GM12878 (cell line): ENCODE measurements around the gene LRGUK. TPM values are rescaled to one million over a fixed set of nuclear protein-coding genes. Genes with fewer than 3 reads are reported as not detected.

Experiments
- ATAC-seq: fragments of 200-7000 bp; cut with Tn5 transposase; 3 replicates; pipeline ENCODE4 v1.9.1; 2020; ENCODE audit warnings: mild to moderate bottlenecking, moderate library complexity
- BruUV-seq: library from RNA; stranded (reverse); fragments of 400-500 nt; replicated peaks from 2 replicates; lab custom pipeline; 2021; lab: Mats Ljungman, UMichigan
- CTCF ChIA-PET: fragments of 300-600 bp; sonication (Branson Sonifier 250); formaldehyde crosslinking; extraction: SDS; loops from one replicate; lab custom pipeline; 2021; ENCODE audit warnings: inconsistent platforms; lab: Yijun Ruan, JAX
- POLR2A ChIA-PET: fragments of 350-600 bp; formaldehyde crosslinking; extraction: SDS; loops from one replicate; lab custom pipeline; 2021; ENCODE audit warnings: inconsistent platforms; lab: Charles Lee
- RAD21 ChIA-PET: fragments of 300-600 bp; sonication (Branson Sonifier 250); formaldehyde crosslinking; loops from one replicate; lab custom pipeline; 2023; ENCODE audit warnings: antibody characterized with exemption; ENCODE audit not compliant: unreplicated experiment; lab: Charles Lee
- SMC1A ChIA-PET: fragments of 300-600 bp; sonication (Branson Sonifier 250); formaldehyde crosslinking; loops from one replicate; lab custom pipeline; 2023; ENCODE audit not compliant: unreplicated experiment, uncharacterized antibody; lab: Charles Lee
- DNase-seq: peaks from one replicate; pipeline ENCODE4 v3.0.0-alpha.2; 2011; ENCODE audit warnings: low read depth, low spot score
- FAIRE-seq: peaks from 3 replicates; lab custom pipeline; 2011; peaks lifted over from hg19 to GRCh38; lab: Jason Lieb, UNC
- H2AFZ ChIP-seq: 2 replicates; pipeline ENCODE4 v1.6.0; 2011; ENCODE audit warnings: low read depth, low read length, control low read depth; ENCODE audit not compliant: control insufficient read depth
- H3K27ac ChIP-seq: 2 replicates; pipeline ENCODE4 v1.5.1; 2011; ENCODE audit warnings: control low read depth; ENCODE audit not compliant: control insufficient read depth, insufficient read depth
- H3K27me3 ChIP-seq, 2 experiments: replicated peaks in 1 of 2; 2 replicates each; pipeline versions ENCODE4 v1.6.0 to v1.6.1; 2011; ENCODE audit warnings: low read length in 1 of 2; ENCODE audit not compliant: control insufficient read depth in 2 of 2, insufficient read depth in 2 of 2
- H3K36me3 ChIP-seq, 2 experiments: 2 replicates each; pipeline ENCODE4 v1.5.1; 2011; ENCODE audit warnings: low read length in 1 of 2; ENCODE audit not compliant: control insufficient read depth in 2 of 2, insufficient read depth in 2 of 2
- H3K4me1 ChIP-seq: 2 replicates; pipeline ENCODE4 v1.6.1; 2011; ENCODE audit warnings: mild to moderate bottlenecking, low read length, moderate library complexity, mixed read lengths; ENCODE audit not compliant: control insufficient read depth, insufficient read depth
- H3K4me2 ChIP-seq: 2 replicates; pipeline ENCODE4 v1.6.0; 2011; ENCODE audit warnings: control low read depth; ENCODE audit not compliant: control insufficient read depth, insufficient read depth
- H3K4me3 ChIP-seq: fragments of 200-600 bp; sonication (generic); 2 replicates; pipeline ENCODE4 v1.5.1; 2016
- H3K79me2 ChIP-seq: 2 replicates; pipeline ENCODE4 v1.6.0; 2011; ENCODE audit warnings: low read length; ENCODE audit not compliant: control insufficient read depth, insufficient read depth
- H3K9ac ChIP-seq: 2 replicates; pipeline ENCODE4 v1.8.0; 2011; ENCODE audit warnings: low read length, control low read depth, mixed read lengths; ENCODE audit not compliant: control insufficient read depth, insufficient read depth
- H3K9me3 ChIP-seq: replicated peaks from 3 replicates; pipeline ENCODE4 v1.5.1; 2011; ENCODE audit warnings: mild to moderate bottlenecking, low read length; ENCODE audit not compliant: control insufficient read depth, insufficient read depth
- H4K20me1 ChIP-seq: 2 replicates; pipeline ENCODE4 v1.6.0; 2011; ENCODE audit not compliant: control insufficient read depth, insufficient read depth
- BRCA1 ChIP-seq: IDR thresholded peaks from 2 replicates; pipeline ENCODE4 v1.6.1; 2011; ENCODE audit warnings: low read depth, low read length, improper control_type of control experiment
- CUX1 ChIP-seq: IDR thresholded peaks from 2 replicates; pipeline ENCODE4 v1.6.1; 2012; ENCODE audit warnings: improper control_type of control experiment, low read depth, low read length; ENCODE audit not compliant: insufficient replicate concordance
- RAD51 ChIP-seq: fragments of 450-650 bp; IDR thresholded peaks from 2 replicates; pipeline ENCODE4 v1.6.1; 2016; ENCODE audit warnings: moderate library complexity, mild to moderate bottlenecking, inconsistent platforms
- RB1 ChIP-seq: fragments of 450-650 bp; formaldehyde crosslinking; IDR thresholded peaks from 2 replicates; pipeline ENCODE4 v1.6.1; 2017; ENCODE audit warnings: mild to moderate bottlenecking, borderline replicate concordance
- RCOR1 ChIP-seq: conservative IDR thresholded peaks from 2 replicates; pipeline ENCODE4 v1.6.1; 2012; ENCODE audit warnings: low read depth, low read length, improper control_type of control experiment
- SP1 ChIP-seq: IDR thresholded peaks from one replicate; pipeline ENCODE4 v1.6.1; 2011; ENCODE audit warnings: low read depth, low read length
- TAF1 ChIP-seq: IDR thresholded peaks from 2 replicates; pipeline ENCODE4 v1.6.1; 2011; ENCODE audit warnings: mild to moderate bottlenecking, low read depth, low read length, borderline replicate concordance
- ZBED1 ChIP-seq: IDR thresholded peaks from 2 replicates; pipeline ENCODE4 v1.6.1; 2016; ENCODE audit warnings: borderline replicate concordance
- WGBS: methylation state at CpG from one replicate; pipeline ENCODE4 v1.1.6; 2016; ENCODE audit warnings: low lambda C conversion rate; ENCODE audit not compliant: insufficient replicate concordance, insufficient coverage; ENCODE audit errors: missing lambda C conversion rate; 5-methylcytosine and 5-hydroxymethylcytosine counted together
- in situ Hi-C: fragments of 300-500 bp; cut with MboI; formaldehyde crosslinking; loops from 9 replicates; pipeline ENCODE4 v1.14.3; 2018; ENCODE audit warnings: mixed read lengths
- intact Hi-C: fragments of 100-400 bp; cut with micrococcal nuclease; formaldehyde crosslinking; loops from one replicate; pipeline ENCODE4 v1.14.2; 2022; ENCODE audit not compliant: unreplicated experiment
- polyA plus RNA-seq, 11 experiments: library from polyadenylated mRNA; depleted of rRNA in 4 of 11; unstranded in 6 of 11; stranded (reverse) in 5 of 11; fragments of >200 nt; fragmentation: Nextera tagmentation in 4 of 11; fragmentation: Illumina TruSeq in 1 of 11; extraction: Ambion mirVana in 4 of 11; extraction: Trizol in 1 of 11; gene quantifications; 1 replicate in 1 of 11; 2 replicates in 10 of 11; pipeline versions ENCODE4 v1.2.1 to v1.2.3, GENCODE V29; 2011 to 2016; ENCODE audit warnings: inconsistent platforms in 2 of 11, missing spikeins in 2 of 11, low read depth in 1 of 11
- total RNA-seq, 4 experiments: library from RNA; depleted of rRNA in 3 of 4; stranded (reverse); fragments of >200 nt in 3 of 4; fragmentation: Illumina TruSeq in 1 of 4; extraction: Trizol in 1 of 4; gene quantifications; 2 replicates each; pipeline versions ENCODE4 v1.2.1 to v1.2.3, GENCODE V29; 2013 to 2021
- TF ChIP-seq, protein P1 (sequence below): IDR thresholded peaks from 2 replicates; pipeline ENCODE4 v1.6.1; 2012; ENCODE audit warnings: mild to moderate bottlenecking, low read depth, low read length

LRGUK gene
- total and polyA plus RNA-seq, 10 of the 15 experiments (the other 5 are each of a cell fraction or from before 2014, with no cell fraction given), result 0.04 to 0.14 (median 0.08) TPM; not detected in 3

GRCh38 chr7:134186027-134186426, 58.9 kb downstream of the LRGUK start:
- Histone ChIP-seq H3K4me3 (no peak overlapping the region), H3K27ac (no peak overlapping the region), H3K9me3 (no peaks in the 10 kb centered on the region), H3K4me1 (no peaks in the 10 kb centered on the region), H3K4me2 (no peak overlapping the region), H3K9ac (no peak overlapping the region), H4K20me1 (no peaks in the 10 kb centered on the region), H3K36me3 (no peaks in the 10 kb centered on the region), H3K27me3 (no peaks in the 10 kb centered on the region), H3K79me2 (no peaks in the 10 kb centered on the region), H2AFZ (no peak overlapping the region)
- ATAC-seq, result no peak
- WGBS, result 67% methylated on average over 3 of the region's 3 CpGs
- ChIA-PET CTCF (no interaction called here), RAD21 (interaction anchor here (1.0 kb wide), 1 partner anchor 38 kb away, joined by 4 read pairs; no protein-coding TSS in a partner anchor), SMC1A (no interaction called here), POLR2A (interaction anchor here (0.7 kb wide), 1 partner anchor 135 kb away, joined by 3 read pairs; no protein-coding TSS in a partner anchor)
- intact Hi-C loops, result no loop called here
- TF ChIP-seq RCOR1 (no peak), TAF1 (no peak), CUX1 (no peak), SP1 (no peak), BRCA1 (no peak), ZBED1 (no peak), RB1 (no peak), RAD51 (no peak)
- TF ChIP-seq, protein P1, sequence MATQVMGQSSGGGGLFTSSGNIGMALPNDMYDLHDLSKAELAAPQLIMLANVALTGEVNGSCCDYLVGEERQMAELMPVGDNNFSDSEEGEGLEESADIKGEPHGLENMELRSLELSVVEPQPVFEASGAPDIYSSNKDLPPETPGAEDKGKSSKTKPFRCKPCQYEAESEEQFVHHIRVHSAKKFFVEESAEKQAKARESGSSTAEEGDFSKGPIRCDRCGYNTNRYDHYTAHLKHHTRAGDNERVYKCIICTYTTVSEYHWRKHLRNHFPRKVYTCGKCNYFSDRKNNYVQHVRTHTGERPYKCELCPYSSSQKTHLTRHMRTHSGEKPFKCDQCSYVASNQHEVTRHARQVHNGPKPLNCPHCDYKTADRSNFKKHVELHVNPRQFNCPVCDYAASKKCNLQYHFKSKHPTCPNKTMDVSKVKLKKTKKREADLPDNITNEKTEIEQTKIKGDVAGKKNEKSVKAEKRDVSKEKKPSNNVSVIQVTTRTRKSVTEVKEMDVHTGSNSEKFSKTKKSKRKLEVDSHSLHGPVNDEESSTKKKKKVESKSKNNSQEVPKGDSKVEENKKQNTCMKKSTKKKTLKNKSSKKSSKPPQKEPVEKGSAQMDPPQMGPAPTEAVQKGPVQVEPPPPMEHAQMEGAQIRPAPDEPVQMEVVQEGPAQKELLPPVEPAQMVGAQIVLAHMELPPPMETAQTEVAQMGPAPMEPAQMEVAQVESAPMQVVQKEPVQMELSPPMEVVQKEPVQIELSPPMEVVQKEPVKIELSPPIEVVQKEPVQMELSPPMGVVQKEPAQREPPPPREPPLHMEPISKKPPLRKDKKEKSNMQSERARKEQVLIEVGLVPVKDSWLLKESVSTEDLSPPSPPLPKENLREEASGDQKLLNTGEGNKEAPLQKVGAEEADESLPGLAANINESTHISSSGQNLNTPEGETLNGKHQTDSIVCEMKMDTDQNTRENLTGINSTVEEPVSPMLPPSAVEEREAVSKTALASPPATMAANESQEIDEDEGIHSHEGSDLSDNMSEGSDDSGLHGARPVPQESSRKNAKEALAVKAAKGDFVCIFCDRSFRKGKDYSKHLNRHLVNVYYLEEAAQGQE, result no peak
- in situ Hi-C loops, result no loop called here
- FAIRE-seq, result peak; percentile 18
- BruUV-seq, result no TSS peak
- DNase-seq, result no peak
